ENCODE results near the gene SCGB3A2. TPM values are rescaled to one million over a fixed set of nuclear protein-coding genes. Genes with fewer than 3 reads are reported as not detected.

The SCGB3A2 gene
- total RNA-seq, 1 experiment from 2014 or later = not detected

DNA sequence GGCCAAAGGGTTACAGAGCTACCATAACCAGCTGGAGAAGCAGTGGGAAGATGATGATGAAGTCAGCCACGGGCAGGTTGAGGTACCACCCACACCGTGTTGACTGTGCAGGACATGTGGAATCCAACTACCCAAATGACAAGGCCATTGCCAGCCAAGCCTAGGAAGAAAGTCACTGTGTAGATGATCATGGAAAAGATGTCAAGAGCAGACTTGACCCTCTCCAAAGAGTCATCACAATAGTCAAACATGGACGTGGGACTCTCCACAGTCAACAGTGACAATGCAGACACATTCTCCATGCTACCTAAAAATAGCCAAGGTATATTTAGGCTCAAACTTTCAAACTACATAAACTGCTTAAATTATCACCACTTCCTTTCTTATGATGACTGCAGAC lies 26.1 kb upstream of the SCGB3A2 start:
- no peaks in the 10 kb centered on the region for H3K9me3 Mint-ChIP-seq (ENCODE audit: unreplicated experiment)
- BruUV-seq (replicated peaks) = no TSS peak
- TF ChIP-seq, protein P1, sequence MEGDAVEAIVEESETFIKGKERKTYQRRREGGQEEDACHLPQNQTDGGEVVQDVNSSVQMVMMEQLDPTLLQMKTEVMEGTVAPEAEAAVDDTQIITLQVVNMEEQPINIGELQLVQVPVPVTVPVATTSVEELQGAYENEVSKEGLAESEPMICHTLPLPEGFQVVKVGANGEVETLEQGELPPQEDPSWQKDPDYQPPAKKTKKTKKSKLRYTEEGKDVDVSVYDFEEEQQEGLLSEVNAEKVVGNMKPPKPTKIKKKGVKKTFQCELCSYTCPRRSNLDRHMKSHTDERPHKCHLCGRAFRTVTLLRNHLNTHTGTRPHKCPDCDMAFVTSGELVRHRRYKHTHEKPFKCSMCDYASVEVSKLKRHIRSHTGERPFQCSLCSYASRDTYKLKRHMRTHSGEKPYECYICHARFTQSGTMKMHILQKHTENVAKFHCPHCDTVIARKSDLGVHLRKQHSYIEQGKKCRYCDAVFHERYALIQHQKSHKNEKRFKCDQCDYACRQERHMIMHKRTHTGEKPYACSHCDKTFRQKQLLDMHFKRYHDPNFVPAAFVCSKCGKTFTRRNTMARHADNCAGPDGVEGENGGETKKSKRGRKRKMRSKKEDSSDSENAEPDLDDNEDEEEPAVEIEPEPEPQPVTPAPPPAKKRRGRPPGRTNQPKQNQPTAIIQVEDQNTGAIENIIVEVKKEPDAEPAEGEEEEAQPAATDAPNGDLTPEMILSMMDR (IDR thresholded peaks at IDR 0.05; ENCODE audit: insufficient read depth in 1 of 2, low read depth in 1 of 2, low read length in 1 of 2, severe bottlenecking in 1 of 2, unreplicated experiment in 1 of 2) = no peak
- H3K4me3 Mint-ChIP-seq (ENCODE audit: unreplicated experiment) = no peak overlapping the region
- Histone ChIP-seq H3K4me3 (ENCODE audit: low read depth, low read length) (no peak overlapping the region), H3K27me3 (replicated peaks; ENCODE audit: control insufficient read depth, insufficient read depth, low read length) (no peaks in the 10 kb centered on the region), H3K9me3 (no peaks in the 10 kb centered on the region), H3K4me1 (no peaks in the 10 kb centered on the region), H3K36me3 (ENCODE audit: control insufficient read depth, insufficient read depth, low read length) (no peaks in the 10 kb centered on the region)
- no peaks in the 10 kb centered on the region for H3K27me3 Mint-ChIP-seq (ENCODE audit: insufficient read depth, unreplicated experiment)
- H3K27ac Mint-ChIP-seq (ENCODE audit: unreplicated experiment) = no peak overlapping the region
- intact Hi-C loops (cut with micrococcal nuclease; ENCODE audit: unreplicated experiment) = loop anchor here (10.0 kb wide), 1 partner anchor 252 kb away; no protein-coding TSS in a partner anchor
- ChIA-PET CTCF (no interaction called here), POLR2A (no interaction called here)
- DNase-seq = no peak
- H3K36me3 Mint-ChIP-seq (ENCODE audit: insufficient read depth, unreplicated experiment) = no peaks in the 10 kb centered on the region
- peaks cover 9% of the 10 kb centered on the region for H3K4me1 Mint-ChIP-seq (ENCODE audit: low read depth, unreplicated experiment)

DNA sequence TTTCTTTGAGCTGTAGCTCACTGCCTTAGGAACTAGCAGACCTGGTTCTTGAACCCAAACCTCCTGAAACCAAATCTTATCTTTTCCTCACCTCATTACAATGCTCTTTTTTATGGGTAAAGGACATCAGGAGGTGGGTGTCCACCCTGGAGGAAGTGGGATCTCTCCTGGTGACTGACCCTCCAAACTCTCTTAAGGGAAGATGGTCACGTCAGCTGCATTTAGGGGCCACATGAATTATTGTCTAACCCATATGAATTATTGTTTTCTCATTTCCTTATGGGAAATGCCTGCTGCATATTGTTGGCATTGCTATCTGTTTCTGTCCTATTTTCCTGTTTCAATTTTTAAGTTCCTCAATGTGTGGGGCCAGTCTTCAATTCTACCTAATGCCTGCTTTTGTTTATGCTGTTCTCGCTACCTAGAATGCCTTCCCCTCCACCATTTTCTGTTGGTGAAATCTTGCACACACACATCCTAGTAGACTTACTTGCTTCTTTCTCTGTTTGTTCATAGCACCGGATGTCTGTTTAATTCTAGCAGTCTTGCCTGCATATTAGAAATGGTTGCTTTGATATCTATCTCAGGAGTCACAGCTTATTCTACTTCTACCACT lies 25.0 kb upstream of the SCGB3A2 start:
- no peak overlapping the region for H3K27ac Mint-ChIP-seq (ENCODE audit: unreplicated experiment)
- no TSS peak for BruUV-seq (replicated peaks)
- H3K27me3 ChIP-seq (replicated peaks; ENCODE audit: control insufficient read depth, insufficient read depth, low read length) = no peaks in the 10 kb centered on the region
- H3K4me1 ChIP-seq = no peaks in the 10 kb centered on the region
- no peak overlapping the region for H3K4me3 ChIP-seq (ENCODE audit: low read depth, low read length)
- DNase-seq = no peak
- H3K4me1 Mint-ChIP-seq (ENCODE audit: low read depth, unreplicated experiment) = peaks cover 14% of the 10 kb centered on the region
- no peak overlapping the region for H3K4me3 Mint-ChIP-seq (ENCODE audit: unreplicated experiment)
- H3K36me3 Mint-ChIP-seq (ENCODE audit: insufficient read depth, unreplicated experiment) = no peaks in the 10 kb centered on the region
- ChIA-PET POLR2A (no interaction called here), CTCF (no interaction called here)
- H3K9me3 Mint-ChIP-seq (ENCODE audit: unreplicated experiment) = no peaks in the 10 kb centered on the region
- no peaks in the 10 kb centered on the region for H3K36me3 ChIP-seq (ENCODE audit: control insufficient read depth, insufficient read depth, low read length)
- TF ChIP-seq, protein P1 (IDR thresholded peaks at IDR 0.05; ENCODE audit: insufficient read depth in 1 of 2, low read depth in 1 of 2, low read length in 1 of 2, severe bottlenecking in 1 of 2, unreplicated experiment in 1 of 2) = no peak
- intact Hi-C loops (cut with micrococcal nuclease; ENCODE audit: unreplicated experiment) = loop anchor here (10.0 kb wide), 1 partner anchor 251 kb away; no protein-coding TSS in a partner anchor
- no peaks in the 10 kb centered on the region for H3K9me3 ChIP-seq
- no peaks in the 10 kb centered on the region for H3K27me3 Mint-ChIP-seq (ENCODE audit: insufficient read depth, unreplicated experiment)

DNA sequence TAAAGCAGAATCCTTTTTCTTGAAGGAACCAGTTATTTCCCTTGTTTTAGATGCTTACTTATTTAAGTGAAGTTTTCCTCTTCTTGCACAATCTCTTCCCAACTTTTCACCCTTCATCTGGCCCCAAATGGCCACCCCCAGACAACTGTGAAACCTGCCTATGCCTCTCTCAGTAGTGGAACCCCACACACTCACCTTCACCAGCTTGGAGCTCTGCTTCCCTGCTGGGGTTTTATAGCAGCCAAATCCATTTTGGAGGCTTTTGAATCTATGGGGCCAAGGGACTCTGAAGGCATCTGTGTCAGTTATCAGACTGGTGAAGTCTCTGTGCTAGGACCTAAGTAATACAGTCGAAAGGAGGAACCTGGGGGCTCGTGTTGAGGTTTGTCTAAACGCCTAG lies 24.2 kb upstream of the SCGB3A2 start:
- Mint-ChIP-seq H3K27ac (ENCODE audit: unreplicated experiment) (no peak overlapping the region), H3K9me3 (ENCODE audit: unreplicated experiment) (no peaks in the 10 kb centered on the region), H3K4me1 (ENCODE audit: low read depth, unreplicated experiment) (peaks cover 9% of the 10 kb centered on the region), H3K36me3 (ENCODE audit: insufficient read depth, unreplicated experiment) (no peaks in the 10 kb centered on the region), H3K4me3 (ENCODE audit: unreplicated experiment) (no peak overlapping the region), H3K27me3 (ENCODE audit: insufficient read depth, unreplicated experiment) (no peaks in the 10 kb centered on the region)
- Histone ChIP-seq H3K4me3 (ENCODE audit: low read depth, low read length) (no peak overlapping the region), H3K4me1 (no peaks in the 10 kb centered on the region), H3K27me3 (replicated peaks; ENCODE audit: control insufficient read depth, insufficient read depth, low read length) (no peaks in the 10 kb centered on the region), H3K36me3 (ENCODE audit: control insufficient read depth, insufficient read depth, low read length) (no peaks in the 10 kb centered on the region), H3K9me3 (no peaks in the 10 kb centered on the region)
- BruUV-seq (replicated peaks) = no TSS peak
- ChIA-PET POLR2A (no interaction called here), CTCF (interaction anchor here (0.8 kb wide), 1 partner anchor 81 kb away, joined by 3 read pairs; no protein-coding TSS in a partner anchor)
- TF ChIP-seq, protein P1 (IDR thresholded peaks at IDR 0.05; ENCODE audit: insufficient read depth in 1 of 2, low read depth in 1 of 2, low read length in 1 of 2, severe bottlenecking in 1 of 2, unreplicated experiment in 1 of 2) = no peak
- intact Hi-C loops (cut with micrococcal nuclease; ENCODE audit: unreplicated experiment) = loop anchor here (10.0 kb wide), 1 partner anchor 250 kb away; no protein-coding TSS in a partner anchor
- DNase-seq = no peak
